HG02884 (cell line): ENCODE measurements around the gene DIAPH1.
A peak's percentile ranks its signal among the peaks of the same experiment; 100 is the strongest.
"Not testable (repeated sequence)": the region's sequence is repeated elsewhere in the genome, so short reads cannot be mapped to it uniquely, and the experiment has no call there.

ENCODE experiments used
- ATAC-seq: cut with Tn5 transposase; IDR thresholded peaks from one replicate; pipeline ENCODE4 v1.9.1; 2021; ENCODE audit warnings: mild to moderate bottlenecking, moderate library complexity; ENCODE audit not compliant: unreplicated experiment

Gene DIAPH1

GRCh38 chr5:141613344-141613743, 5.5 kb downstream of the DIAPH1 start:
- ATAC-seq, result no peak

- ATAC-seq, result no peak
Measured at GRCh38 chr5:141611289-141611688, 7.5 kb downstream of the DIAPH1 start.

GRCh38 chr5:141609921-141610320, 8.9 kb downstream of the DIAPH1 start:
- ATAC-seq, result not testable (repeated sequence)

GRCh38 chr5:141609044-141609443, 9.8 kb downstream of the DIAPH1 start:
- ATAC-seq, result no peak

- no peak for ATAC-seq
Measured at GRCh38 chr5:141608557-141608956, 10.2 kb downstream of the DIAPH1 start.

GRCh38 chr5:141608046-141608445, 10.8 kb downstream of the DIAPH1 start:
- ATAC-seq, result no peak

- peak; percentile 93 for ATAC-seq
Measured at GRCh38 chr5:141605523-141606277, 13.1 kb downstream of the DIAPH1 start.

- no peak for ATAC-seq
Measured at GRCh38 chr5:141603923-141604717, 14.7 kb downstream of the DIAPH1 start.

- no peak for ATAC-seq
Measured at GRCh38 chr5:141602606-141603005, 16.2 kb downstream of the DIAPH1 start.

- no peak for ATAC-seq
Measured at GRCh38 chr5:141598391-141599345, 20.1 kb downstream of the DIAPH1 start.

GRCh38 chr5:141597814-141598213, 21.0 kb downstream of the DIAPH1 start:
- no peak for ATAC-seq

GRCh38 chr5:141597394-141597793, 21.4 kb downstream of the DIAPH1 start:
- ATAC-seq, result no peak

GRCh38 chr5:141596867-141597266, 21.9 kb downstream of the DIAPH1 start:
- ATAC-seq, result no peak

GRCh38 chr5:141590127-141590526, 28.7 kb downstream of the DIAPH1 start:
- no peak for ATAC-seq

- ATAC-seq, result no peak
Measured at GRCh38 chr5:141586246-141586645, 32.6 kb downstream of the DIAPH1 start.

- ATAC-seq, result no peak
Measured at GRCh38 chr5:141585594-141585993, 33.2 kb downstream of the DIAPH1 start.

- ATAC-seq, result no peak
Measured at GRCh38 chr5:141574122-141574510, 44.7 kb downstream of the DIAPH1 start.

- ATAC-seq, result no peak
Measured at GRCh38 chr5:141573489-141574121, 45.2 kb downstream of the DIAPH1 start.

GRCh38 chr5:141570655-141571054, 48.1 kb downstream of the DIAPH1 start:
- no peak for ATAC-seq

GRCh38 chr5:141567513-141568117, 51.2 kb downstream of the DIAPH1 start:
- no peak for ATAC-seq
